ENCODE results near the gene OGFR.

DNA sequence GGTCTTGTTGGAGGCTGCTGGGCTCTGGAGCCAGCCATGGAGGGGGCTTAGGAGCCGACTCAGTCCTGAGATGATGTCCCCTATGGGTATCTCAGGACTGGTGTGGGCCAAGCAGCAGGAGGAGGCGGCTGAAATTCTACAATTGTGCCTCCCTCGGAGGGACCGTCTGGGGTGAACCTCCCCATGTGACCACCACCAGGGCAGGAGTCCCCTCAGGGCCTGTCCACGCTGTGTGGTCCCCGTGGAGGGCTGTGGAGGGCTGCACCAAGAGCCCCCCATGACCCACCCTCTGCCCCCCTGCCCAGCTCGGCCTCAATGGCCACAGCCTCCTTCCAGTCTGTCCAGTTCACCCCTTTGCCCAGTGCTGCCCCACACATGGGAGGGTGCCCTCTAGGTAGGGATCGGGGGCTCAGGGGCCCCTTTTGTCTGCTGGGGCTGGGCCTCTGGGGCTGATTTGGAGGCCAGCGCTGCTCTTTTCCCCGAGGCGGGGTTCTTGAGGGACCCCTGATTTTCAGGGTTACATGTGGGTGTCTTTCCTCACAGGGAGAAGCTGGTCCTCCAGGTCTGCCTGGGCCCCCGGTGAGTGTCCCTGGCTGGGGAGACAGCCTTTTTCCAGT, 13.4 kb downstream of the OGFR start:
- TF ChIP-seq OSR1 (CRISPR knock-in tag; IDR thresholded peaks at IDR 0.05) (no peak), ZNF70 (CRISPR knock-in tag; IDR thresholded peaks at IDR 0.05) (no peak), ZC3H10 (CRISPR knock-in tag; IDR thresholded peaks at IDR 0.05) (no peak), ZFP30 (CRISPR knock-in tag; IDR thresholded peaks at IDR 0.05) (no peak), ZFP3 (CRISPR knock-in tag; IDR thresholded peaks at IDR 0.05) (no peak), BACH2 (CRISPR knock-in tag; IDR thresholded peaks at IDR 0.05; ENCODE audit: borderline replicate concordance) (no peak)
- TF ChIP-seq, protein P1, sequence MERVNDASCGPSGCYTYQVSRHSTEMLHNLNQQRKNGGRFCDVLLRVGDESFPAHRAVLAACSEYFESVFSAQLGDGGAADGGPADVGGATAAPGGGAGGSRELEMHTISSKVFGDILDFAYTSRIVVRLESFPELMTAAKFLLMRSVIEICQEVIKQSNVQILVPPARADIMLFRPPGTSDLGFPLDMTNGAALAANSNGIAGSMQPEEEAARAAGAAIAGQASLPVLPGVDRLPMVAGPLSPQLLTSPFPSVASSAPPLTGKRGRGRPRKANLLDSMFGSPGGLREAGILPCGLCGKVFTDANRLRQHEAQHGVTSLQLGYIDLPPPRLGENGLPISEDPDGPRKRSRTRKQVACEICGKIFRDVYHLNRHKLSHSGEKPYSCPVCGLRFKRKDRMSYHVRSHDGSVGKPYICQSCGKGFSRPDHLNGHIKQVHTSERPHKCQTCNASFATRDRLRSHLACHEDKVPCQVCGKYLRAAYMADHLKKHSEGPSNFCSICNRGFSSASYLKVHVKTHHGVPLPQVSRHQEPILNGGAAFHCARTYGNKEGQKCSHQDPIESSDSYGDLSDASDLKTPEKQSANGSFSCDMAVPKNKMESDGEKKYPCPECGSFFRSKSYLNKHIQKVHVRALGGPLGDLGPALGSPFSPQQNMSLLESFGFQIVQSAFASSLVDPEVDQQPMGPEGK (CRISPR knock-in tag; IDR thresholded peaks at IDR 0.05; ENCODE audit: borderline replicate concordance): no peak
- TF ChIP-seq, protein P2, sequence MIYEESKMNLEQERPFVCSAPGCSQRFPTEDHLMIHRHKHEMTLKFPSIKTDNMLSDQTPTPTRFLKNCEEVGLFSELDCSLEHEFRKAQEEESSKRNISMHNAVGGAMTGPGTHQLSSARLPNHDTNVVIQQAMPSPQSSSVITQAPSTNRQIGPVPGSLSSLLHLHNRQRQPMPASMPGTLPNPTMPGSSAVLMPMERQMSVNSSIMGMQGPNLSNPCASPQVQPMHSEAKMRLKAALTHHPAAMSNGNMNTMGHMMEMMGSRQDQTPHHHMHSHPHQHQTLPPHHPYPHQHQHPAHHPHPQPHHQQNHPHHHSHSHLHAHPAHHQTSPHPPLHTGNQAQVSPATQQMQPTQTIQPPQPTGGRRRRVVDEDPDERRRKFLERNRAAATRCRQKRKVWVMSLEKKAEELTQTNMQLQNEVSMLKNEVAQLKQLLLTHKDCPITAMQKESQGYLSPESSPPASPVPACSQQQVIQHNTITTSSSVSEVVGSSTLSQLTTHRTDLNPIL (CRISPR knock-in tag; IDR thresholded peaks at IDR 0.05; ENCODE audit: low read depth): no peak

Measured in SK-N-SH treated with all-trans-retinoic acid at 6 μM for 48 hours (cell line).